Measurements from ENCODE around the gene VARS1. TPM values are rescaled to one million over a fixed set of nuclear protein-coding genes. Genes with fewer than 3 reads are reported as not detected.

Gene VARS1
- total and polyA plus RNA-seq, 3 donors from 2014 or later, result 94.8 to 156 (median 131) TPM

DNA sequence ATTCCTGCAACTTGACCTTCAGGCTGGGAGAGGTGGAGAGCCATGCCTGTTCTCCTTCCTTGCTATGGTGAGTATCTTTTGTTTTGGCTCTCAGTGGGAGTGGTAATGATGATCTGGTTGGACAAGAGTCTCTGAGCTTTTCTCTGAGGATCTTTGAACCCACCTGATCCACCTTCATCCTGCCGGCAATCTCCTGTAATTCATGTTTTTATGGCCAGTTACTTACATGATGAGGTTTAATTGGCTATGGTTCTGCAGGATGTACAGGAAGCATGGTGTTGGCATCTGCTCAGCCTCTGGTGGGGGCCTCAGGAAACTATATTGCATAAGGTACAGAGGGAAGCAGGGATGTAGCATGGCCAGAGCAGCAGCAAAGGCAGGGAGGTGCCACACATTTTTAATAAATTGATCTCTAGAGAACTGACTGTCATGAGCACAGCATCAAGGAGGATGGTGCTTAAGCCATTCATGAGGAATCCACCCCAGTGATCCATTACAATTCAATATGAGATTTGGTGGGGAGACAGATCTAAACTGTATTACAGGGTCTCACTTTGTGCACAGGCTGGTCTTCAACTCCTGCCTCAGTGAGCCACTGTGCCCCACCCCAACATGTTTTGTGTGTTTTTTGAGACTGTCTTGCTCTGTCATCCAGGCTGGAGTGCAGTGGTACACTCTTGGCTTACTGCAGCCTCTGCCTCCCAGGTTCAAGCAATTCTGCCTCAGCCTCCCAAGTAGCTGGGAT lies 42.0 kb upstream of the VARS1 start:
- no peak for DNase-seq
- WGBS, 2 donors, result 45 to 56% methylated on average over 1 of the region's 1 CpG
- intact Hi-C loops (cut with DNase I; ENCODE audit: low total_unique reads), result no loop called here
- peak overlapping the region in 1 of 2 donors; percentile 97 for H3K27ac ChIP-seq
- no peaks in the 10 kb centered on the region for H3K27me3 ChIP-seq
- no peaks in the 10 kb centered on the region for H3K9me3 ChIP-seq
- no peak overlapping the region for H3K4me3 ChIP-seq
- peaks cover 20% of the 10 kb centered on the region for H3K4me1 ChIP-seq
- TF ChIP-seq POLR2A (IDR thresholded peaks at IDR 0.05), result no peak
- TF ChIP-seq, protein P1, sequence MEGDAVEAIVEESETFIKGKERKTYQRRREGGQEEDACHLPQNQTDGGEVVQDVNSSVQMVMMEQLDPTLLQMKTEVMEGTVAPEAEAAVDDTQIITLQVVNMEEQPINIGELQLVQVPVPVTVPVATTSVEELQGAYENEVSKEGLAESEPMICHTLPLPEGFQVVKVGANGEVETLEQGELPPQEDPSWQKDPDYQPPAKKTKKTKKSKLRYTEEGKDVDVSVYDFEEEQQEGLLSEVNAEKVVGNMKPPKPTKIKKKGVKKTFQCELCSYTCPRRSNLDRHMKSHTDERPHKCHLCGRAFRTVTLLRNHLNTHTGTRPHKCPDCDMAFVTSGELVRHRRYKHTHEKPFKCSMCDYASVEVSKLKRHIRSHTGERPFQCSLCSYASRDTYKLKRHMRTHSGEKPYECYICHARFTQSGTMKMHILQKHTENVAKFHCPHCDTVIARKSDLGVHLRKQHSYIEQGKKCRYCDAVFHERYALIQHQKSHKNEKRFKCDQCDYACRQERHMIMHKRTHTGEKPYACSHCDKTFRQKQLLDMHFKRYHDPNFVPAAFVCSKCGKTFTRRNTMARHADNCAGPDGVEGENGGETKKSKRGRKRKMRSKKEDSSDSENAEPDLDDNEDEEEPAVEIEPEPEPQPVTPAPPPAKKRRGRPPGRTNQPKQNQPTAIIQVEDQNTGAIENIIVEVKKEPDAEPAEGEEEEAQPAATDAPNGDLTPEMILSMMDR (IDR thresholded peaks at IDR 0.05), result no peak
- H3K36me3 ChIP-seq (ENCODE audit: low read depth, missing control alignments), result no peaks in the 10 kb centered on the region

DNA sequence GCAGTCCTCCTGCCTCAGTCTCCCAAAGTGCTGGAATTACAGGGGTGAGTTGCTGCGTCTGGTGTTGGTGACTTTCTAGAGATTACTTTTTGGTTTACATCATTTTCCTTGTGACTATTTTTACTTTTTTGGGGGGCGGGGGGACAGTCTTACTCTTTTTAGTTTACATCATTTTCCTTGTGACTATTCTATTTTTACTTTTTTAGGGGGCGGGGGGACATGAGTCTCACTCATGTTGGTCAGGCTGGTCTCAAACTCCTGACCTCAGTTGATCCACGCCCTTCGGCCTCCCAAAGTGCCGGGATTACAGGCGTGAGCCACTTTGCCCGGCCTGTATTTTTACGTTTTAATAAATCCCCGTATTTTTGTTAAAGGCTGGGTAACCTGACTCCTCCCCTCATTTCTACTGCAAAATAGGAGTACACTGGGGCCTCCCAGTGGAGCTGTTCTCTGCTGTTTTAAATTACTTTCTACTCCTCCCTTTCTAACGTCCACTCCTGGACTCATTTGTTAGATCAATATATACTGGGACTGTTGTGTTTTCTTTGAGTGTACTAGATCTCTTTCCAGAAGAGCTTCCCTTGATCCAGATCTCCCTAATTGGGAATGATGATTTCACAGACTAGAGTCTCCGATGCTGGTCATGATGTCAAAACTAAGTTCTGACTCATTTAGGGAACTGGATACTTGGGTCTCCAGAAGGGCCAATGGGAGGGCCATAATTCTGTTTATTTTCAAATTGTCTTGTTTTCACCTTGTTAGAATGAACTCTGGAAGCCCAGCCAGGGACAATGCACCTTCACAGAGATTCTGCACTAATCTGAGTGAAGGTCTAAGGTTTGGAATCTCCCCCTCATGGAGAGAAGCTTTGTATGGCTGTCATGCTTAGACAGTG lies 41.2 kb upstream of the VARS1 start:
- H3K27me3 ChIP-seq, result no peaks in the 10 kb centered on the region
- TF ChIP-seq, protein P1 (IDR thresholded peaks at IDR 0.05), result no peak
- no peak for TF ChIP-seq POLR2A (IDR thresholded peaks at IDR 0.05)
- no peaks in the 10 kb centered on the region for H3K36me3 ChIP-seq (ENCODE audit: low read depth, missing control alignments)
- no peaks in the 10 kb centered on the region for H3K9me3 ChIP-seq
- no peak for DNase-seq
- H3K4me1 ChIP-seq, result peaks cover 20% of the 10 kb centered on the region
- WGBS, 2 donors, result 21 to 33% methylated on average over 12 of the region's 12 CpGs
- peak overlapping the region; percentile 40 to 97 for H3K27ac ChIP-seq
- intact Hi-C loops (cut with DNase I; ENCODE audit: low total_unique reads), result no loop called here
- H3K4me3 ChIP-seq, result no peak overlapping the region

DNA sequence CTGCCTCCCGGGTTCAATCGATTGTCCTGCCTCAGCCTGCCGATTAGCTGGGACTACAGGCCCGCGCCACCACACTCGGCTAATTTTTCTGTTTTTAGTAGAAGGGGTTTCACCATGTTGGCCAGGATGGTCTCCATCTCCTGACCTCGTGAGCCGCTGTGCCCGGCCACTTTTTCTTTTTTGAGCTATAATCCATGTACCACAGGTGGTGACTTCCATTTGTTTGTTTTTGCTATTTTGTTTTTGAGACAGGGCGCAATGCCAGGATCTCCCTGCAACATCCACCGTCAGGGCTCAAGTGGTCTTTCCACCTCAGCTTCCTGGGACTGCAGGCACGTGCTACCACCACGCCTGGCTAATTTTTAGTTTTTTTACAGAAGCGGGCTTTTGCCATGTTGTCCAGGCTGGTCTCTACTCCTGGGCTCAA lies 40.5 kb upstream of the VARS1 start:
- Histone ChIP-seq H3K36me3 (ENCODE audit: low read depth, missing control alignments) (no peaks in the 10 kb centered on the region), H3K27me3 (no peaks in the 10 kb centered on the region), H3K27ac (peak overlapping the region; percentile 40 to 97), H3K4me3 (peak overlapping the region in 1 of 2 donors; percentile 89), H3K4me1 (peaks cover 26% of the 10 kb centered on the region), H3K9me3 (no peaks in the 10 kb centered on the region)
- intact Hi-C loops (cut with DNase I; ENCODE audit: low total_unique reads), result no loop called here
- WGBS, 2 donors, result 10 to 13% methylated on average over 14 of the region's 14 CpGs
- DNase-seq, result no peak
- TF ChIP-seq, protein P1 (IDR thresholded peaks at IDR 0.05), result no peak
- TF ChIP-seq POLR2A (IDR thresholded peaks at IDR 0.05), result no peak

DNA sequence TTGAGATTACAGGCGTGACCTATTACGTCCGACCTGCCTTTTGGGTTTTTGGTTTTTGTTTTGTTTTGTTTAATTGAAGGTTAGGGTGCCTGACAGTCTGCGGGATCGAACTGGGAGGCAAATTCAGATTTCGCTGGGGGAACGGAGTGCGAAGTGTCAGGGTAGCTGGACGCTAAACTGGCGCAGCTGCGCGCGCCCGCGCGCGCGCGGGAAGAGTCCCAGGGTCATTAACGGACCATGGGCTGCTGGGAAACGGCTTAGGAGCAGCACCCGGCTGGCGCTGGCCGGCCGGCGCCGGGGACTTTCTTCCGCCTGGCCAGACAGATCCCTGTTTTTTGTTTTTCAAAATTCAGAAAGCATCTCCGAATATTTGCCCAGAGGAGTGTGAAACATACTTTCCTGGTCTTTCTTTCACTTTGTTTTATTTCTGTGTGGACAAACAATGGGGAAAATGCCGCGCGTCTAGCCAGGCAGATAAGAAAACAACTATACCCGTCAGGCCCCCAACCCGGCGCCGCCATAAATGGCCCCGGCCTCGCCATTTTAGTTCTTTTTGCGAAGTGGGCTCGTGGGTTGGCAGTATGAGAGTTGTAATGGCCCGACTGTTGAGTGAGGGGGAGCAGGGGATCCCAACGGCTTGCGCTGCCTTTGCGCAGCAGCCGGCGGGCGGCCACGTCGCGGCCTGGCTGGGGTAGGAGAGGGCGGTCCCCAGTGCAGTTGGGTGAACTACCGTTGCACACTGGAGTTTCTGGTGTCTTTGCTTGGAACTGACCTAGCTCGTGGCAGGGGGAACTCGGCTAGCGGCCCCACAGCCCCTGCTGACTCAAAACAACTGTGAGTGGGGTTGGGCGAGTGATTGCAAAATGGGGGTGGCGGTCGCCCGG lies 39.1 kb upstream of the VARS1 start:
- Histone ChIP-seq H3K4me3 (peak overlapping the region; percentile 89 to 93), H3K4me1 (peaks cover 27% of the 10 kb centered on the region), H3K36me3 (ENCODE audit: low read depth, missing control alignments) (no peaks in the 10 kb centered on the region), H3K27me3 (no peaks in the 10 kb centered on the region), H3K27ac (peak overlapping the region; percentile 97 to 98), H3K9me3 (no peaks in the 10 kb centered on the region)
- 0% methylated on average over 46 to 59 of the region's 59 CpGs for WGBS, 2 donors
- no peak for TF ChIP-seq POLR2A (IDR thresholded peaks at IDR 0.05)
- TF ChIP-seq, protein P1 (IDR thresholded peaks at IDR 0.05), result peak in 1 of 3 experiments; percentile 7
- peak; percentile 95 for DNase-seq
- intact Hi-C loops (cut with DNase I; ENCODE audit: low total_unique reads), result loop anchor here (5.0 kb wide), 1 partner anchor 152 kb away; the partner anchor contains the start of gene LY6G5C

All from testis (tissue), 3 donors.